GM21447 (cell line): Measurements from ENCODE around the gene C21orf91.
"Not testable (repeated sequence)": the region's sequence is repeated elsewhere in the genome, so short reads cannot be mapped to it uniquely, and the experiment has no call there.

Source experiments
- ATAC-seq: cut with Tn5 transposase; IDR thresholded peaks from one replicate; pipeline ENCODE4 v1.9.1; 2021; ENCODE audit not compliant: unreplicated experiment

The C21orf91 gene

GRCh38 chr21:17779496-17779895 lies 39.7 kb downstream of the C21orf91 start:
- no peak for ATAC-seq

- ATAC-seq: no peak
These were observed 41.9 kb downstream of the C21orf91 start for GRCh38 chr21:17777072-17777765.

DNA sequence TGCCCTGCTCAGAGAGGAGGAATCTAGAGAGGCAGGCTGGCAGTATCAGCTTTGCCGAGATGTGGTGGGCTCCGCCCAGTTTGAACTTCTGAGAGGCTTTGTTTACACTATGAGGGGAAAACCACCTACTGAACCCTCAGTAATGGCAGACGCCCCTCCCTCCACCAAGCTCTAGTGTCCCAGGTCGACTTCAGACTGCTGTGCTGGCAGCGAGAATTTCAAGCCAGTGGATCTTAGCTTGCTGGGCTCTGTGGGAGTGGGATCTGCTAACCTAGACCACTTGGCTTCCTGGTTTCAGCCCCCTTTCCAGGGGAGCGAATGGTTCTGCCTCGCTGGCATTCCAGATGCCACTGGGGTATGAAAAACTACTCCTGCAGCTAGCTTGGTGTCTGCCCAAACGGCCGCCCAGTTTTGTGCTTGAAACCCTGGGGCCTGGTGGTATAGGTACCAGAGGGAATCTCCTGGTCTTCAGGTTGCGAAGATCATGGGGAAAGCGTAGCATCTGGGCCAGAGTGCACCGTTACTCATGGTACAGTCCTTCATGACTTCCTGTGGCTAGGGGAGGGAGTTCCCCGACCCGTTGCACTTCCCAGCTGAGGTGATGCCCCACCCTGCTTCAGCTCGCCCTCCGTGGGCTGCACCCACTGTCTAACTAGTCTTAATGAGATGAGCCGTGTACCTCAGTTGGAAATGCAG lies 43.6 kb downstream of the C21orf91 start:
- peak; percentile 60 for ATAC-seq

- not testable (repeated sequence) for ATAC-seq
These were observed 44.1 kb downstream of the C21orf91 start for GRCh38 chr21:17775021-17775420.

GRCh38 chr21:17769447-17769845 lies 49.7 kb downstream of the C21orf91 start:
- ATAC-seq: no peak

DNA sequence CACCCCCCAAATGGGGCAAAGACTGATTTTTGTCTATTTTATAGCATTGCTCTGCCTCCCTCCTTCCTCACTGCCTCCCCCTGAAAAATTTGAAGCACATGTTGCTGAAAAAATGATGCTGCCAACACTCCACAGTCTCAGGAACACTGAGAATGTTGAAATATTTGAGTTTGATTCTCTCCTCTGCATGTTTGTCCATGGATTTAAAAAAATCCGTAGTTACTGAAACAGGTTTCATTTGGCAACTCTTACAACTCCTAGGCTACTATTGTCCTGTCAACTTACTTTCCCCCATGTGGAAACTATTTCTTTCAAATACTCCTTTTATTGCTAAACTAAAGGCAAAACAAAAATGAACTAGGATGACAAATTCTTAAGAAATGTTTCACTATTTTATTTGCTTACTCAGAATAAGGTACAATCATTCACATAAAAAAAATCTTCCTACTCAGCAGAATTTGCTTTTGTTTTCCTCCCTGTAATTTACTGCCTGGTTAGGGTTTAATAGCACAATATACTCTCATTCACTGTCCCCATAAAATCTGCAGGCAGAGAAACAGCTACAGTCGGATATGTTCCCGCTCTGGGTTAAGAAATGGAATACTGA lies 50.2 kb downstream of the C21orf91 start:
- ATAC-seq: no peak

- ATAC-seq: no peak
These were observed 53.9 kb downstream of the C21orf91 start for GRCh38 chr21:17765207-17765606.

DNA sequence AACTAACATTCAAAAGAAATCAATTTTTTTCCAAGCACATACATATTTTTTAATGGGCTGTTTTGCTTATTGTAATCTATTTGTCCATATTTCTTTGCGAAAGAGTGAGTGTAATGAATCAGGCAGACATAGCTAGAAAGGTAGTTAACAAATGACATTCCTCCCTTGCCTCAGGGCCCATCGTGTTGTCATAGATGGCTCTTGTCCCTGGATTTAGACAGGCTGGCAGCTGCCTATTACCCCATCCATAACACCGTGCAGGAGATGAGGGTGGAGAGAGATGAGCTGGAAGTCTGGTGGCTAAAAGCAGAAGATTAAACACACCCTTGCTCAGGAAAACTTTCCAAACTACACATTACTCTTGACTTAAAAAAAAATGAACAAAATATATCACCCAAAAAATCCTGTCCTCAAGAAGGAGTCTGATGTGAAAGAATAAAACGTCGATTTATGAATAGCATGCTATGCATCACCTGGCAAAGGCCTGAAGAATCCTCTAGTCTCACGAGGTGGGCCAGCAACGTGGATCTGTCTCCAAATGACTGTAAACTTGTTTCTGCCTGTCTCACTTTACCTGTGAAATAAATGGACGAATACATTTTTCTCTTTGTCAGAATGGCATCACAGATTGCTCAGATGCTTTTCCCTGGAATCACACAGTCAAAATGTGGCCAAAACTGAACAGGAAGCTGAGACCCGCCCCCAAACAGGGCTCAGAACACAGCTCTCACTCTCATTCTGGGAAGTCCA lies 55.7 kb downstream of the C21orf91 start:
- no peak for ATAC-seq

GRCh38 chr21:17759511-17760178 lies 59.5 kb downstream of the C21orf91 start:
- no peak for ATAC-seq

DNA sequence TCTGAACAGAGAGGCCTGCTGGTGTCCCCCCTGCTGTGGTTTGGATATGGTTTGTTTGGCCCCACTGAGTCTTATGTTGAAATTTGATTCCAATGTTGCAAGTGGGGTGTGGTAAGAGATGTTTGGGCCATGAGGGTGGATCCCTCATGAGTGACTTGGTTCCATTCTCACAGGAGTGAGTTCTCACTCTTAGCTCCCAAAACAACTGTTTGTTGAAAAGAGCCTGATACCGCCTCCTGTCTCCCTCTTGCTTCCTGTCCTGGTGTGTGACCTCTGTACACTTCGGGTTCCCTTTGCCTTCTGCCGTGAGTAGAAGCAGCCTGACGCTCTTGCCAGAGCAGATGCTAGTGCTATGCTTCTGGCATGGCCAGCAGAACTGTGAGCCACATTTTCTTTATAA lies 60.5 kb downstream of the C21orf91 start:
- no peak for ATAC-seq

DNA sequence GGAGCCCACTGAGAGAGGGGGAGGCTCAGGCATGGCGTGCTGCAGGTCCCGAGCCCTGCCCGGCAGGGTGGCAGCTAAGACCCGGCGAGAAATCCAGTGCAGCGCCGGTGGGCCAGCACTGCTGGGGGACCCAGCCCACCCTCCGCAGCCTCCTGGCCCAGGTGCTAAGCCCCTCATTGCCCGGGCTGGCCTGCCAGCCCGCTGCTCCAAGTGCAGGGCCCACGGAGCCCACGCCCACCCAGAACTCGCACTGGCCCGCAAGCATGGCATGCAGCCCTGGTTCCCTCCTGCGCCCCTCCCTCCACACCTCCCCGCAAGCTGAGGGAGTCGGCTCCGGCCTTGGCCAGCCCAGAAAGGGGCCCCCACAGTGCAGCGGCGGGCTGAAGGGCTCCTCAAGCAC lies 61.5 kb downstream of the C21orf91 start:
- ATAC-seq: no peak

DNA sequence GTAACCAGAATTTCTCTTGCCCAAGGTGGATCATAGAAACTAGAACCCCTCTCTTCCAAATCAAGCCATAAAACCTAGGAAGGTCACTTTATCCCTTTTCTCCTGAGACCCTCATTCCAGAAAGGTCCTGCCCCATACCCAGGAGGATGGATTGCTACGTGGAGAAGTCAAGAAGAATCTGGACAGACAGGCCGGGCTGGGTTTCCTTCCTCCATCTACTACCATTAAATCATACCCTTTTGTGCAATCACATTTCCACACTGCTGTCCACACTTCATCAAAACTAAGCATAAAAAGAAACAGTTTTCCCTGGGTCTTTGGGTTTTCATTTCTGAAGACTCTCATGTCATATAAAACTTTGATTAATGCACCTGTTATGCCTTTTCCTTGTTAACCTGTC lies 65.4 kb downstream of the C21orf91 start:
- ATAC-seq: no peak

GRCh38 chr21:17752171-17752570 lies 67.0 kb downstream of the C21orf91 start:
- no peak for ATAC-seq

- ATAC-seq: no peak
These were observed 72.2 kb downstream of the C21orf91 start for GRCh38 chr21:17746920-17747319.

- ATAC-seq: no peak
These were observed 74.1 kb downstream of the C21orf91 start for GRCh38 chr21:17745086-17745485.

DNA sequence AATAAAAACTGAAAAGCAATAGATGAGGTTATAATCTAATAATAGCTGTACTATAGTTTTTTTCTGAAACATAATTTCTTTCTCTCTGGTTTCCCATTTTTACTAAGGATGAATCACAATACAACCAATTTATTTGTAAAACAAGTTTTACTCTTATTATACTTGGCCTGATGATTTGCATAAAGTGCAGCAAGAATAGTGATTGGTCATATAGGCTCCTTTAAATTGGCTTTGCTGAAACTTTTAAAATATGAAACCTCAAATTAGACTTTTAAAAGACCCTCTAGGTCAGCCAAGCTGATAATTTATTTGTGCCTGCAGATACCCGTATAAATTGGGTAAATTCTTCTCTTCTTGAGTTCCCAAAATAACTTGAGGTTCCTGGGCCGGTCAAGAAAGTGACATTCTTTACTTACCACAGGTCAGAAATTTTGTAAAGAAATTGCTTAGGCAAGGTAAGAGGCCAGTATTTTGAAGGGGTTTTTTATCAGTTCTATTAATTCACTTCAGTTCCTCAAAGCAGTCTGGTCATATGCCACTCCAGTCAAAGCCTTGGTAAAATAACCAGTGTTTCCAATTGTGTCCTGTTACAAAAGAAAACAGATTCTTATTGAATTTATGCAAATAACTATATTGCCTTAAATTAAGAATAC lies 76.1 kb downstream of the C21orf91 start:
- no peak for ATAC-seq

- no peak for ATAC-seq
These were observed 77.0 kb downstream of the C21orf91 start for GRCh38 chr21:17742181-17742580.
